OCI-LY7 (cell line): ENCODE data around the gene VASH2.

ENCODE experiments used
- CTCF ChIP-seq: fragments of 200-600 bp; sonication (generic); conservative IDR thresholded peaks from 2 replicates; pipeline ENCODE4 v1.5.1; 2014; ENCODE audit warnings: mild to moderate bottlenecking, antibody characterized with exemption, low read length, moderate library complexity, mixed read lengths
- EZH2phosphoT487 ChIP-seq: fragments of 200-600 bp; sonication (generic); IDR thresholded peaks from 2 replicates; pipeline ENCODE4 v1.6.1; 2018; ENCODE audit warnings: low read depth, borderline replicate concordance, mild to moderate bottlenecking, mixed run types, antibody characterized with exemption, low read length, moderate library complexity, mixed read lengths

- no peak for TF ChIP-seq EZH2phosphoT487
- no peak for TF ChIP-seq CTCF
Measured at GRCh38 chr1:212987702-212988322, 37.5 kb downstream of the VASH2 start.
